AG09309 (cell line): ENCODE measurements around the gene SLC27A4.

Experiments used
- DNase-seq: peaks from one replicate; pipeline ENCODE4 v3.0.0-alpha.2; 2010; ENCODE audit warnings: low read depth
- H3K4me3 ChIP-seq: 2 replicates; pipeline ENCODE4 v1.5.1; 2011; ENCODE audit warnings: mild to moderate bottlenecking, low read depth, low read length, moderate library complexity; ENCODE audit not compliant: control insufficient read depth
- CTCF ChIP-seq: IDR thresholded peaks from 2 replicates; pipeline ENCODE4 v1.5.1; 2011; ENCODE audit warnings: mild to moderate bottlenecking, low read depth, low read length, inconsistent platforms; ENCODE audit not compliant: insufficient read depth, control insufficient read depth; ENCODE audit errors: missing control alignments

SLC27A4 gene

GRCh38 chr9:128361986-128362646 is 21.8 kb downstream of the SLC27A4 start:
- H3K4me3 ChIP-seq: peak overlapping the region; percentile 41
- peak; percentile 92 for TF ChIP-seq CTCF
- peak; percentile 35 for DNase-seq

- no peak for DNase-seq
- no peak overlapping the region for H3K4me3 ChIP-seq
- TF ChIP-seq CTCF: no peak
Measured at GRCh38 chr9:128362774-128363173, 22.4 kb downstream of the SLC27A4 start.

GRCh38 chr9:128365525-128365924 is 25.2 kb downstream of the SLC27A4 start:
- TF ChIP-seq CTCF: no peak
- DNase-seq: no peak
- H3K4me3 ChIP-seq: no peak overlapping the region

- no peak for DNase-seq
- no peak overlapping the region for H3K4me3 ChIP-seq
- TF ChIP-seq CTCF: no peak
Measured at GRCh38 chr9:128369024-128369706, 28.8 kb downstream of the SLC27A4 start.

GRCh38 chr9:128370367-128370751 is 30.0 kb downstream of the SLC27A4 start:
- no peak for DNase-seq
- TF ChIP-seq CTCF: no peak
- H3K4me3 ChIP-seq: peak overlapping the region; percentile 88

GRCh38 chr9:128370752-128371629 is 30.7 kb downstream of the SLC27A4 start, which contains the start of gene URM1:
Gene URM1 (plus strand): TSS chr9:128371374. CDS start chr9:128371381, 7 bp downstream.
- TF ChIP-seq CTCF: peak; percentile 17
- peak; percentile 81 for DNase-seq

More at GRCh38 chr9:128370752-128371629, 30.7 kb downstream of the SLC27A4 start, which contains the start of gene URM1:
- H3K4me3 ChIP-seq: peak within 1 kb of the TSS; percentile 88
